Stomach smooth muscle (tissue), 2 donors: ENCODE results near the gene SHQ1.
A peak's percentile ranks its signal among the peaks of the same experiment; 100 is the strongest.

ENCODE experiments used
- H3K27ac ChIP-seq: one replicate; pipeline ENCODE4 v1.7.0; 2013; ENCODE audit warnings: mild to moderate bottlenecking, low read length, inconsistent platforms
- H3K27me3 ChIP-seq, 2 donors: one replicate each; pipeline ENCODE4 v1.7.0; 2013; ENCODE audit warnings: low read length in 2 of 2; ENCODE audit not compliant: insufficient read depth in 2 of 2, control insufficient read depth in 1 of 2
- H3K36me3 ChIP-seq, 2 donors: one replicate each; pipeline ENCODE4 v1.7.0; 2013; ENCODE audit warnings: low read length in 2 of 2; ENCODE audit not compliant: control insufficient read depth in 2 of 2, insufficient read depth in 2 of 2
- H3K4me1 ChIP-seq: one replicate; pipeline ENCODE4 v1.7.0; 2013; ENCODE audit warnings: low read length; ENCODE audit not compliant: control insufficient read depth, insufficient read depth
- H3K4me3 ChIP-seq, 2 donors: one replicate each; pipeline ENCODE4 v1.7.0; 2013; ENCODE audit warnings: low read length in 2 of 2
- H3K9ac ChIP-seq, 2 donors: one replicate each; pipeline ENCODE4 v1.7.0; 2013; ENCODE audit warnings: low read length in 2 of 2, mild to moderate bottlenecking in 1 of 2
- H3K9me3 ChIP-seq, 2 donors: one replicate each; pipeline ENCODE4 v1.7.0; 2013; ENCODE audit warnings: low read length in 2 of 2; ENCODE audit not compliant: control insufficient read depth in 2 of 2
- donor health status: healthy.
- donor health status: Pancreatic carcinoma.

The SHQ1 gene

DNA sequence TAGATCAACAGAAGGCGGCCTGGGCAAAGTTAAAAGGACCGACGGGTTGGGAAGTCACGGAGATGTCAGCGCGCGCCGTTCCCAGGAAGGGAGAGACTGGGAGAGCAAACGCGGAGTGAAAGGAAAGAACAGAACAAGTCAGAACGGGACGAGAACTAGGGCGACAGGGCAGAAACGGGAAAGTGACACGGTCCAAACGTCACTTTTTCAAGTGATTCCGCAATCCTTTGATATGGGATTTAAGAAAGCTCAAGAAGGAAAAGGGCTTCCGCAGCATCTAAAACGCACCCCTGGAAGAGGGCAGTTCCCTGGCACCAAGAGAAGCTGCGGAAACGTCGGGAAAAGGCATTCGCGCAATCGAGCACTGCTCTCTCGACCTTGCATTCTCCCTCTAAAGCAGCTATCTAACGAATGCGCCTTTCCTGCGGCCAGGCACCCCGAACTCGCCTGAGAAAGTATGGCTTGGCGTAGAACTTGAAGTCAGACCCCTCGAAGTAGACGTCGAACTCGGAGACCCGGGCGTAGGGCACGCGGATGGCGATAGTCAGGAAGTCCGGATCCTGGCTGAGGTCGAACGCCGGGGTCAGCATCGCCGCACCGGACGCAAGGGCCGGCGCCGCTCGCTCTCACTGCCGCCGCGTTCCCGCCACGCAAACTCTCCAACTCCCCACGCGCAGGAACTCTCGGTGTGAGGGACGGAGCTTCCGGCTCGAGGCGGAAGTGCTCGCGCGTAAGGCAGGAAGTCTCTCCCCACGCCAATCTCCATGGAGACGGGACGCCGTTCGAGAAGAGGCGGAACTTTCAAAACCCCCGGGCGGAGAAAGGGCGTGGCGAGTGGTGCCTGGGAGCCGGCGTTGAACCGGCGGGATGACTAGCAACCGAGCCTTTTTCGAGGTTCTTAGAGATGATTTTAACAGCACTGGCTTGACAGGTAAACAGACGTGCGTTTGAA is at the start of gene SHQ1:
SHQ1 (minus strand) TSS at position 695 of the 952 bp plus-strand sequence; CDS start at position 590, 105 bp downstream.
- Histone ChIP-seq H3K4me3 (peak within 1 kb of the TSS; percentile 92 to 100), H3K36me3 (no peaks in the 10 kb centered on the region), H3K9ac (peak within 1 kb of the TSS; percentile 78 to 79), H3K4me1 (peaks cover 7% of the 10 kb centered on the region), H3K9me3 (no peaks in the 10 kb centered on the region), H3K27ac (peak within 1 kb of the TSS; percentile 42), H3K27me3 (no peaks in the 10 kb centered on the region)

DNA sequence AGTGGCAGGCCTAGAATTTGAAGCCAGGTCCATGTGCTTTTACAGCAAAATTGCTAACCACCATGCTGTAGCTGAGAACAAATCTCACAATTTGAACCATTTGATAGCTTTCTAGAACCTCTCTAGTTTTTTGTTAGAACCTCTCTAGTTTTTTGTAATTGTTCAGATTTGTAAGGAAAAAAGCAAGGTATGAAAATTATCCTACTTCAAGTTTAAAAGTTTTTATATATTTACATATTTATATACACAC is 49.4 kb upstream of the SHQ1 start:
- peaks cover 4% of the 10 kb centered on the region for H3K4me1 ChIP-seq
- H3K27ac ChIP-seq: no peak overlapping the region
- H3K9me3 ChIP-seq: no peaks in the 10 kb centered on the region
- H3K4me3 ChIP-seq: no peak overlapping the region
- no peak overlapping the region for H3K9ac ChIP-seq
- H3K27me3 ChIP-seq: no peaks in the 10 kb centered on the region
- peaks cover 0 to 2% of the 10 kb centered on the region in 2 donors for H3K36me3 ChIP-seq

DNA sequence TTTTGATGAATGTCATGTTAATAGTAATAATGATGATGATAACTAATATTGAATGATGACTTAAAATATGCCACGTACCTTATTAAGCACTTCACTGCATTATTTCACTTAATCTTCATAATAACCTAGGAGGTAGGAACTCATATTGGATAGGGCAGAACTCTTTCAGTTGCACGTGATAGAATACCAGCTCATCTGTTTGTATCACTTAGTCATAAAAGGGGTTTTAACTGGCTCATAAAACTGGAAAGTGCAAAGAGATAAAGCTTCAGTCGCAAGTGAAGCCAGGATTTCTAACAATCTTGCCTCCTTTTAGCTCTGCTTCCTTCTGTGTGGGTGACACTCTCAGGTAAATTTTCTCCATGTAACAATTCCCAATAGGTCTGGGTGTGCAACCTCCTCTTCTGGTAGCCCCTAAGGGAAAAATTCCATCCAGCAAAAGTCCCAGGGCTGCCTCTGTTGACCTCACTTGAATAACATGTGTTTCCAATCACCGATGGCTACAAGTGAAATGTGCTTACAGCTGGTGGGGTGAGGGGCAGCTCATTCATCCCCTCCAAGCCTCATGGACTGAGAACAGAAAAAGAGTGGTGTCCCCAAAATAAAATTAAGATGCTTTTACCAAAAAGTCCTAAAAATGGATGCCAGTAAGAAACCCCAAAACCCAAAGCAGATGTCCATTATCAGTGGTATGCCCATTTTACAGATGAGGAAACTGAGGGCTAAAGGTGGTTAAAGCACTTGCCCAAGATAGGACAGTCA is 48.9 kb upstream of the SHQ1 start:
- Histone ChIP-seq H3K27ac (no peak overlapping the region), H3K4me3 (no peak overlapping the region), H3K27me3 (no peaks in the 10 kb centered on the region), H3K9me3 (no peaks in the 10 kb centered on the region), H3K36me3 (peaks cover 0 to 2% of the 10 kb centered on the region in 2 donors), H3K4me1 (peaks cover 4% of the 10 kb centered on the region), H3K9ac (no peak overlapping the region)

DNA sequence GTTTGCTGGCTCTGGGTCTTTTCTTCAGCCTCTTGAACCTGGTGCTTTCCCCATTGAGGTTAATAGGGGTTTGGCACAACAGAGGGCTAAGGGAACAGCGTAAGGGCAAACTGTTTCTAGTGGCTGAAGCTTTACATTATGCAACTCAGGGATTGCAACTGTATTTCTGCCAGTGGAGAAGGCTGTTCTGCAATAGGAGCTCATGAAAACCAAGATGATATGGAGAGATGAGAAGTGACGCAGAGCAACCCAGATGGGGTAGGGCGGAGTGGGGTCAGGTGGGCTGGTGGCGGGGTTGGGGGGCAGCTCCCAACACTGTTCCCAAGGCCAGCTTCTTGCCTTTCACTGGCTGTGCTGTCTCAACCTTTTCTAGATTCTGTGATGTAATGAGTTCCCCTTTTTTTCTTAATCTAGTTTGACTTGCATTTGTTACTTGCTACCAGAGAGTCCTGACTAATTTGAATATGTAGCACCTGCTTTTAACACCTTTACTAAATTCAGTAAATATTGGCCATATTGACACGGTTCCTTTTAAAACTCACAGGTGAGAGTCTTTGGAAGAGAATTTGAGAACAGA is 46.8 kb upstream of the SHQ1 start:
- Histone ChIP-seq H3K27me3 (no peaks in the 10 kb centered on the region), H3K4me3 (no peak overlapping the region), H3K36me3 (peaks cover 0 to 2% of the 10 kb centered on the region in 2 donors), H3K9ac (no peak overlapping the region), H3K27ac (no peak overlapping the region), H3K9me3 (no peaks in the 10 kb centered on the region), H3K4me1 (peaks cover 6% of the 10 kb centered on the region)

DNA sequence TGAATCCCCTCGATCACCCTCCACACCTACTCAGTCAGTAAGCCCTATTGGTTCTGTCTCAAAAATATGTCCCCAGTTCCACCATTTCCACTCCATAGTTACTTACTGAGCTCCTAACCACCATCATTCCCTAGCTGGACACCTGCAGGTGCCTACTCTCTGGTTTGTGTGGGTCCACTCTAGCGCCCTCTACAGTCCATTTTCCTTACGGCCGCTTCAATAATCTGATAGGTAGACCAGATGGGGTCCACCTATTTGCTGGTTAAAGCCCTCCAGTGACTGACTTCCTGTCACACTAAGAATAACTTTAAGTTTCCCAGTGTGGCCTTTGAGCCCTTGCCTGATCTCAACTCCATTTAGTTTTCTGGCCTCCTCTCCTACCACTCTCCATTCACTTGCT is 44.6 kb upstream of the SHQ1 start:
- H3K4me1 ChIP-seq: peaks cover 14% of the 10 kb centered on the region
- no peak overlapping the region for H3K4me3 ChIP-seq
- no peak overlapping the region for H3K9ac ChIP-seq
- no peak overlapping the region for H3K27ac ChIP-seq
- no peaks in the 10 kb centered on the region for H3K9me3 ChIP-seq
- H3K36me3 ChIP-seq: peaks cover 0 to 2% of the 10 kb centered on the region in 2 donors
- no peaks in the 10 kb centered on the region for H3K27me3 ChIP-seq

DNA sequence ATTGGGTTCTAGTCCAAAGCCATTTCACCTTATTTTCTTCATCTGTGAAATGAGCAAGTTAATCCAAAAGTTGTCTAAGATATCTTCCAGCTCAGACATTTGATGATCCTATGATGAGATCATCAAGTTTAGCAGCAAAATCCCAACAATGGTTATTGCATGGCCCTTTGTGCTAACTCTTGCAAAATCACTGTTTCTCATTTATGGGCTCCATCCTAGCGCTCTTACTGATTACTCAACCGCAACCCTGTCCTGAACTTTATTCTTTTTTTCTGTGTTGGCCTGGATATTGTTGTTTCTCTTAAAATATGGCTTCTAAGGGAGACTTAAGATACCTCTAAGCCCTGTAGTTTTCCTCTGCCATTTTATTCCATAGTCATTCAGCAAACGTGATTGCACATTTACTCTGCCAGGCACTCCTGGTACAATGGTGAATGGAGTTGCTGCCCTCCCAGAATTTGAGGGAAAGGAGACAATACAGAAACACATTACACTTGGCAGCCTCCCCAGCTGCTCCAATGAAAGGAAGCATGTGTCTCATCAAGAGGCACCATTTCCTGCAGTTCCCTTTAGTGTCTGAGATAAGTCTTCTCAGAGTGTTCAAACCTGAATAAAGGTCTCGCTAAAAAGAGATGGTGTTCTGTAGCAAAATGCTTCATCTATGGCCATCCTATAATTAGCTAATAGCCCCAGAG is 44.0 kb upstream of the SHQ1 start:
- Histone ChIP-seq H3K27ac (no peak overlapping the region), H3K4me1 (peaks cover 14% of the 10 kb centered on the region), H3K36me3 (peaks cover 0 to 2% of the 10 kb centered on the region in 2 donors), H3K9ac (no peak overlapping the region), H3K4me3 (no peak overlapping the region), H3K9me3 (no peaks in the 10 kb centered on the region), H3K27me3 (no peaks in the 10 kb centered on the region)

DNA sequence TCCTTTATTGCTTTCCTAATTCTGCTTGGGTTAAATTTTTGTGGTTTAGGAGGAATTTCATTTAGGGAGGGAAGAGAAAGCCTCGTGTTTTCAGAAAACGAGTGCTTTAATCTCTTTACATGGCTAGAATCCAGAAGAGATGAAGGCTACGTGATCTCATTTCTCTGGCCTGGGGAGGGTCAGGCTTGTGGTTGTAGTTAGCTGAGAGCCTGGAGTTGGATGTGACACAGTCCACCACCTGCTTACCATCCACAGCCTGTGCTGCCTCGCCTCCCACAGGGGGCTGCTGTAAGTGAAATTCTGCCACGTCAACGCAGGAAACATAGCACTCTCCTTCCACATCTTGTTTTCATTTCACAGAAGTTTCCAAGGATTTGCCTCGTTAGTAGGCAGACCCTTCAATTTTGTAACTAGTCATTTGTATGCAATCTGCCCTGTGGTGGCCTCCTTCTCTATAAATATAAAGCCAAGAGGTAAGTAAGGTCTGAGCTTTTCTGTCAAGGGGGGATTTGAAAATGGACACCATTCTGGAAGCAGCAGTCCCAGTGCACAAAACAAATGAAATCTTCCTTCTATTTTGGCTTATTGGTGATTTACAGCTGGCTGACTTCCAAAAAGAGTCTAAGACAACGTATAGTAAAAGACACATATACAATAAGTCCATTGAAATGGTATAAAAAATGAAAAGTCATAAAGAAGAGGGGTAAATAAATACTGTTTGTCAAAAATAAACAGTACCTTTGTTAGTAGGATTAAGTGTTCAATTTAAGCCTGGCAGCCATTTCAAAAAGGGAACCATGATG is 43.0 kb upstream of the SHQ1 start:
- no peak overlapping the region for H3K9ac ChIP-seq

DNA sequence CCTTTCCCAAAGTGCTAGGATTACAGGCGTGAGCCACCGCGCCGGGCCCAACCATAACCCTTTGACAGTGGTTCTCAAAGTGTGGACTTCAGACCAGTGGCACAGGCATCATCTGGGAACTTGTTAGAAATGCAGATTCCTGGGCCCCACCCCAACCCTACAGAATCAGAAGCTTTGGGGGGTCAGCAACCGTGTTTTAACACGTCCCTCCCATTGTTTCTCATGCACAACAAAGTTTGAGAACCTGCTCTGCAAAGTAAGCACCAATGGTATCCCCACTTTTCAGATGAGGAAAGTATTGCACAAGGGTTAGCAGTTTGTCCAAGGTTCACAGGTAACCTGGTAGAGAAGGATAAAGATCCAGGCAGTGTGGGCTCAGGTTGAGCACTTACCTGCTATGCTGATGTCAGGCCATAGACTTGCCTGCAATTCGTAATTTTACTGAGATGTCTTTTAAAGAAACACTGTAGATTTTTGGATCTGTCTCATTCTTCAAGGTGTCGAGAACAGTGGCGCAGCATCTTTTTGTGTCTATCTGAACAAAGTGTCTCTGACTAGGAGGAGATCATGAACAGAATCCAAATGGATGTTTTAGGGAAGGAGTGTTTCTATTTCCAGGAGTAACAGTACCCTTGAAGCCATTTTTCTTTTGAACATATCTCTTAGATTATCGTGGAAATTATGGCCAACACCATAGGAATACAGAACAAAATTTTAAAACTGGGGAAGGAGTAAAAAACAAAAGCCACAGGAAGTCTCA is 42.1 kb upstream of the SHQ1 start:
- H3K36me3 ChIP-seq: peaks cover 0 to 2% of the 10 kb centered on the region in 2 donors
- no peak overlapping the region for H3K4me3 ChIP-seq
- H3K4me1 ChIP-seq: peaks cover 18% of the 10 kb centered on the region
- H3K27me3 ChIP-seq: no peaks in the 10 kb centered on the region
- H3K9ac ChIP-seq: no peak overlapping the region
- H3K9me3 ChIP-seq: no peaks in the 10 kb centered on the region
- H3K27ac ChIP-seq: peak overlapping the region; percentile 11

More for the DNA sequence above, 43.0 kb upstream of the SHQ1 start:
- H3K27me3 ChIP-seq: no peaks in the 10 kb centered on the region
- H3K9me3 ChIP-seq: no peaks in the 10 kb centered on the region
- H3K27ac ChIP-seq: no peak overlapping the region
- peaks cover 18% of the 10 kb centered on the region for H3K4me1 ChIP-seq
- H3K4me3 ChIP-seq: peak overlapping the region in 1 of 2 donors; percentile 22
- peaks cover 0 to 2% of the 10 kb centered on the region in 2 donors for H3K36me3 ChIP-seq

DNA sequence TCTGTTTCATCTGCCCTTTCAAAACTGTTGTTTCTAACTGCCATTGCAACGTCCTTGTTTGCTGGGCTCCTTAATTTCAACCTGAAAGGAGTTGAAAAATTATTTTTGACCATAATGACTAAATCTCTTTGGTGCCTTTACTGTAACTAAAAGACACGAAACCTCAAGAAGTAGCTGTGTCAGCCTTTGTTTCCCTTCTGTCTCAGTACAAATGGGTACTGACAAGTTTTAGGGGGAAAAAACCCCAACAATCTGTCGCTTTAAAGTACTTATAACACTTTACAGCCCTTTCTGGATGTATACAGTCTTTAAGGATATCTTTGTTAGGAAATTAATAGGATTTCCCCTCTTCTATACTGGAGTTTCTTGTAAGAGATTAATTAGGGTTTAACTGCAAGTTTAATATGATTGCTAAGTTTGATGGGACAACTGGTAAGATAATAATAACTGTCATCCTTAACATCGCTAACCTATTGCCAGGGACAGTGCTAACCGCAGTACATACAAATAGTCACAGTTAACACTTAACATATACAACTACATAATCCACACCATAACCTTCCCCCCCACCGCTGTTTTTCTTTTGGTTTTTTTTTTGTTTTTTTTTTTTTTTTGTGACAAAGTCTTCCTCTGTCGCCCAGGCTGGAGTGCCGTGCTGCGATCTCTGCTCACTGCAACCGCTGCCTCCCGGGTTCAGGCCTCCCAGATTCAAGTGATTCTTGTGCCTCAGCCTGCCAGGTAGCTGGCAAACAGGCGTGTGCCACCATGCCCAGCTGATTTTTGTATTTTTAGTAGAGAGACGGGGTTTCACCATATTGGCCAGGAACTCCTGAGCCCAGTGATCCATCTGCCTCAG is 41.3 kb upstream of the SHQ1 start:
- Histone ChIP-seq H3K4me1 (peaks cover 18% of the 10 kb centered on the region), H3K27ac (peak overlapping the region; percentile 50), H3K9ac (peak overlapping the region in 1 of 2 donors; percentile 42)

More for the DNA sequence above, 41.3 kb upstream of the SHQ1 start:
- Histone ChIP-seq H3K27me3 (no peaks in the 10 kb centered on the region), H3K4me3 (peak overlapping the region in 1 of 2 donors; percentile 84), H3K9me3 (no peaks in the 10 kb centered on the region), H3K36me3 (peaks cover 0 to 2% of the 10 kb centered on the region in 2 donors)
